ENCODE results near the gene RAB1A.

The RAB1A gene

DNA sequence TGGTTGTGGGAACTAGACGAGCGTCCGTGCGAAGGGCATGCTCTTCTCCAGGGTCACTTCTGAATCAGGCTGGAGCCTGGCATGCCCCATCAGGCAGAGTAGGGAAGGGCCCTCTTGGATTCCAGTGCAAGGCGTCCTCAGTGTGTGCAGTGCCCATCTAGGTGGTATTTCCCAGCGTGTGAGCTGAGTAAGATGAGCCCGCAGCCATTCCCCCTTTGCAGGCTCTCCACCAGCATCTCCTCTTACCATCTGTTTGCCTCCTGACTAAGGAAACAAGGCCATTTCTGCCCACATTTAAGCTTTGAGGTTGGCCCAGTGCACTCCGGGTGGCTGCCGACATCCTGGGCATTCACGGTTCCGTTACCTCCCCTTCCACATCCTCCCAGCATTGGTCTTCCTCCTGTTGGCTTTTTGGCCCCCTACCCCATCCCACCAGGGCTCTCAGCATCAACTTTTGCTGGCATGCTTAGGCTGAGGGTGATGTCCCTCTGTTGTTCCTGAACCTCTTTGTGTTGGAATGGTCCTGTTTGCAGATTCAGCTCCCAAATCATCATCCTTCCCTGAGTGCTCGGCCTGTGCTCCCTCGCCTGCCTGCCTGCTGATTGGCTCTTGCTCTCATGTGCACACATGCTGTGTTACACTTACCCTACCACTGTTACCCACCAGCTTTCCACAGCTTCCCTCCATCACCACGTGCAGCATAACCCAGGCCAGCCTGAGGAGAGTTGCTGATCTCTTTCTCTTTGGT lies 61.9 kb downstream of the RAB1A start:
- peak overlapping the region in 10 of 21 experiments; percentile 11 to 74 (median 55) for H3K27ac ChIP-seq
- H3K4me3 ChIP-seq = no peak overlapping the region

DNA sequence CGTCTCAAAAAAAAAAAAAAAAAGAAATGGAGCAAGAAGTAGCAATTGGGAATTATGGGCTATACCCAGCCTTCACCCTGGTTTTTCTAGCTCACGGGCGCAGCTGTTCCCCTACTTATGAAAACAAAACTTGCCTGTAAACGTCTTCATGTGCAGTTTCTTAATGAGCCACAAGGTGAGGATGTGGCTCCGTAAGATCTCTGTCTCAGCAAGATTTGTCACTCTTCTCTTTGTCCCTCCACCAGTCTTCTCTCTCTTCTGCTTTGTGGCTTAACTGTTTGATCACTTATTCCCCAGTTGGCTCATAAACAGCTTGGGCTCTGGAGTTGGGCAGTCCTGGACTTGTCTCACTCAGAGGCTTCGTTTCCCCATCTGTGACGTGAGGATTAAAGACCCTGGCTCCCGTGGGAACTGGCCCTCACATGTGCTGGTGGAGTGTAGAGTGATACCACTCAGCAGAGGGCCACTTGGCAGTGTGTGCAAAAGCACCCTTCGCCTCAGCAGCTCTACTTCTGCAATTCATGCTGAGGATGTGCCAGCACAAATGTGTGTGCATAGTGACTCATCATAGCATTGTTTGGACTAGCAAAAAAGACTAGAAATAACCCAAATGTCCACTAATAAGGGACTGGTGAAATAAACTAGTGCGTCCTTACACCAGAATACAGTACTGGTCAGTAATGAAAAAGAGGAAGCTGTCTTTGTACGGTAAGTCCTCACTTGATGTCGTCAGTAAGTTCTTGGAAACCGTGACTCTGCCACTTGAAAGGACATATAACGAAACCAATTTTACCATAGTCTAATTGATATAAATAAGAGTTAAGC lies 65.0 kb downstream of the RAB1A start:
- peak overlapping the region in 19 of 21 experiments; percentile 8 to 77 (median 62) for H3K27ac ChIP-seq
- H3K4me3 ChIP-seq = no peak overlapping the region

DNA sequence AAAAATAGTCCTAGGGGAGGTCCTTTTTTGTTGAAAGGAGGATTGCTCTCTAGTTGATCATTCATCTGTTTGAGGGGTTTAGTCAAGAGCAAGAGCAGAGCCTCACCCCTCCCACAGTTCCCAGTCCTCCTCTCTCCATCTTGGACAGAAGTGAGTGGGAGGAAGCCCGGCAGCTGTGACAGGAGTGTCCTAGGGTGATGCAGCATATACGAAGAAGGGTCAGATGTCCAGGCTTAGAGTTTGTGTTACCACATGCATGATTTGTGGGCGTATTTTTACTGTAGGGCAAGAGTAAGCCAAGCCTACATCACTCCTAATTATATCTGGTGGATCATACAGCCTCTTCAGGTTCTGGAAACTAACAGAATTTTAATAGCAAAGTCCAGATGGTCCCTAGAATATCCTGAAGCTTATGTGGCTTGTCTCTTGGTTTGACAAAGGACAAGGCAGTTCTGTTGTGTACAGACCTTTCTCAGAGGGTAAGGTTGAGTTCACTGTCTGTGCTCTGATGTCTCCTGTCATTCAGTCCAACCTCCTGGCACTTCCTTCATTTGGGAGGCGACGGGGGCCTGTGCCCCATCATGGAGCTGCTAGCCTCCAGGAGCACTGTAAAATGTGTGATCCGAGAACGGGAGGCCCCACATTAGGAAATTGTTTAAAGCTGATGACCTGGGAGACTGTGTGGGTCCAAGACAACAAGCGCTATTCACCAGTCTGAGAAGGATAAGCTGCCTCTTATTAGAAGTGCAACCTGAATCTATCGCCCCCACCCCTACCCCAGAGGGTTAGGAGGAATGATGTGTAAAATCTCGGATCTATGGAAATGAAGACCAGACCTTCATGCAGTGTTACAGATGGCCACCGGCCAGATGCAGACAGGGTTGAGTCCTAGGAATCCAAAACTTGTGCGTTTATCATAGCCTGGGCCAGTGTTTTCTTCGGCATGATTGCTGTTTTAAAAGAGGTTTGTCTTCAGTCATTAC lies 66.8 kb downstream of the RAB1A start:
- Histone ChIP-seq H3K4me3 (no peak overlapping the region), H3K27ac (peak overlapping the region in 6 of 21 experiments; percentile 28 to 72 (median 42))

DNA sequence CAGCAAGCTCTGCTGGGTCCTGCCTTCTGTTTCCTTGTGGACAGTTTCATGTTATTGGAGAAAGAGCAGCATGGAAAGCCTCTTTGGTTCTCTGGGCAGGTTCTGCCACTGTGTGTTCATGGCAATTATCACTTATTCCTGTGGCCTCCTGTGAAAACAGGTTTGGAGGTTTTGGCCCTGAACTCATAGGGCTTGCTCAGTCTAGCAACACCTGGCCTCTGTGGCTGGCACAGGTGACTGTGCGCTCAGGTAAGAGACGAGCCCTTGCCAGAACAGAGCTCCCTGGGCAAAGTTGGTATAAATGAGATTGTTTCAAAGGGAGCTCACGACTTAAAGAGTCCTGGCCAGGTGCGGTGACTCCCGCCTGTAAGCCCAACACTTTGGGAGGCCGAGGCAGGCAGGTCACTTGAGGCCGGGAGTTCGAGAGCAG lies 68.0 kb downstream of the RAB1A start:
- Histone ChIP-seq H3K4me3 (no peak overlapping the region), H3K27ac (peak overlapping the region in 15 of 21 experiments; percentile 22 to 78 (median 57))

DNA sequence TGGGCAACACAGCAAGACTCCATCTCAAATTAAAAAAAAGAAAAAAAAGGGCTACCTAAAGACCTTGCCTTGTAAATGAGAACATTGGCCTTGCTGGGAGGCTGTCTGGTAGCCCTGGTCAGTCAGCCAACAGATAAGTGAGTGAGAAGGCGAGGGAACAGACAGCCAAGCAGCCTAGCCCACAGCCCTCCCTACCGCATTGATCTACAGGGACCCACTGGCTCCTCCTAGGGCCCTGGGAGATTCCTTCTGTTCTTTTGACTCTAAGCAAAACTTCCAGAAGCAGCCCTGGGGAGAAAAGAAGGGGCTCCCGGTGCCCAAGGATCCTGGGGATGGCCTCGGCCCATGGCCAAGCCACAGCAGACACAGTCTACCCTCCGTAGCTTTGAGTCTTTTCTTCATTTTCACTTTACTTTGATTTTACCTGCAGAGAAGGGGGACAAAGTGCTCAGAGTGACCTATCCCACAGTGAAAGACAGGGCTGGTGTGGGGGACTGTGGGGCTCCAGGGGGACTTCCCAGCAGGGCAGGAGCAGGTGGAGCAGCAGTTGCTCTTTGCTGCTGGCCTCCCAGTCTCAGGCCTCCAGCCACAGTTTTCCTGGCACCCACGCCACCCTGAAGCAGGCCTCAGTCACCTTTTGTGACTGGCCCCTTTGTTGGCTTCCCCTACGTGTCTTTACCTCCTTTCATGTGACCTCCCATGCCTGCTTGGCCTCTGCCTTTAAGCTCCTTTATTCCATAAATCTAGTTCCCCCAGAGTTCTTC lies 68.6 kb downstream of the RAB1A start:
- H3K27ac ChIP-seq = peak overlapping the region in 15 of 21 experiments; percentile 22 to 78 (median 57)

GRCh38 chr2:65059071-65059470 lies 70.8 kb downstream of the RAB1A start:
- Histone ChIP-seq H3K4me3 (no peak overlapping the region), H3K27ac (peak overlapping the region in 10 of 21 experiments; percentile 19 to 92 (median 44))

More for the DNA sequence above, 68.6 kb downstream of the RAB1A start:
- no peak overlapping the region for H3K4me3 ChIP-seq

DNA sequence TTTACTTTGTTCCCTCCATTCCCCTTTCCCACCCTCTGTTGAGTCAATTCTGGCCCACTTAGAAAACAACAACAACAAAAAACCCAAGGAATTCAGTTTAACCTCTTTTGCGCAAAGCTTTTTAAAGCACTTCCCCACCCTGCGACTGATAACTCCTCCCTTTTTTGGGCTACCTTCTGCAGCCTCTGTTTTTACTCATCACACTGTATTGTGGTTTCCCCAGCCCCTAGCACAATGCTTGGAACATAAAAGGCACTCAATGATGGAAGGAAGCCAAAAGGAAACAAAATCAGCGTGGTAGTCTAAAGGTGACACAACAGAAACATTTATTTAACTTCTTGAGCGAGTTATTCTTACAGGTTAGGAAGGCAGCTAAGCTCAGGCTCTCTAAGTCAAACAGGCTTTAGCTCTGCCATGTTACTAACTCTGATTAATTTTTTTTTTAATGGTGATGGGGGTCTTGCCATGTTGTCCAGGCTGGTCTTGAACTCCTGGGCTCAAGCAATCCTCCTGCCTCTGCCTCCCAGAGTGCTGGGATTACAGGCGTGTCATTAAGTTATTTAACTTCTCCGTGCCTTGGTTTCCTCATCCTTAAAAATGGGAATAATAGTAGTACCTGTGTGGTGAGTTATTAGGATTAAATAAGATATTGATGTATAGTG lies 72.4 kb downstream of the RAB1A start:
- peak overlapping the region; percentile 63 to 96 (median 93) for H3K4me3 ChIP-seq
- H3K27ac ChIP-seq = peak overlapping the region in 17 of 21 experiments; percentile 76 to 94 (median 89)

GRCh38 chr2:65057054-65057375 lies 72.9 kb downstream of the RAB1A start:
- Histone ChIP-seq H3K4me3 (peak overlapping the region; percentile 63 to 96 (median 93)), H3K27ac (peak overlapping the region; percentile 76 to 94 (median 89))

GRCh38 chr2:65056215-65057053 lies 73.5 kb downstream of the RAB1A start, which contains the start of gene CEP68:
TSS of gene CEP68 (plus strand) at chr2:65056416. CDS start at chr2:65069445, 13,029 bp downstream.
- H3K27ac ChIP-seq = peak within 1 kb of the TSS; percentile 76 to 94 (median 89)
- H3K4me3 ChIP-seq = peak within 1 kb of the TSS; percentile 63 to 96 (median 93)

DNA sequence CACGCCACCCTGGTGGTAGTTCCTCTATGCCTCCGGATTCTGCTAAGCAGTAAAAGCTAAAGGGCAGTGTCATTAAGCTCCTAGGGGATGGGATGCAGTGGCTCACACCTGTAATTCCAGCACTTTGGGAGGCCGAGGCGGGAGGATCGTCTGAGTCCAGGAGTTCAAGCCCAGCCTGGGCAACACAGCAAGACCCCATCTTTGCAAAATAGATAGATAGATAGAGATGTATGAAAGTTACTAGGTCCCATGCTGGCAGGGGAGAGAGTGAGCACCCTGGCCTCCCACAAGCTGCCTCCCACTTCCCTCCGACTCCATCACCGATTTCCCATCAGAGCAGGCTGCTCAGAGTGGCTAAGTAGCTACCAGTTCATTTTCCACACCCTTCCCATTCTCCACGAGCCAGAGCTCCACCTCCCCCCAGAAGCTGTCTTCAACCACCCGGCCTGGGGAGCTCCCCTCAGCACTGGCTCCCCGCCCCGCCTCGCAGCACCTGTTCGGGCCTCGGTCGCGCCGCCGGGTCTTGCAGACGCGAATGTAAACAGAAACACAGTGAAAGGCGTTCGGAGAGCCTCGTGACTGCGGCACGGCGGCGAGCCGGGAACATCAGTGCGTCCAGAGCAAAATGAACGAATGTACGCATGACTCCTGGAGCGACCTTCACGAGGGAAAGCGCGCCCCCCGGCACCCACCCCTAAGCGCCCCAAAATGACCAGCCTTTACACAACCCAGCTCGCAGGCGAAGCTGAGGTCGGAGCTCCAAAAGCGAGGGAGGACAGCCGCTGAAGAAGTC lies 74.3 kb downstream of the RAB1A start:
- H3K4me3 ChIP-seq = peak overlapping the region; percentile 63 to 96 (median 93)
- H3K27ac ChIP-seq = peak overlapping the region in 18 of 21 experiments; percentile 48 to 93 (median 82)

- Histone ChIP-seq H3K4me3 (peak overlapping the region in 2 of 7 experiments; percentile 93 to 95), H3K27ac (peak overlapping the region in 2 of 21 experiments; percentile 71 to 93)
These were observed 75.0 kb downstream of the RAB1A start for GRCh38 chr2:65054749-65055421.

DNA sequence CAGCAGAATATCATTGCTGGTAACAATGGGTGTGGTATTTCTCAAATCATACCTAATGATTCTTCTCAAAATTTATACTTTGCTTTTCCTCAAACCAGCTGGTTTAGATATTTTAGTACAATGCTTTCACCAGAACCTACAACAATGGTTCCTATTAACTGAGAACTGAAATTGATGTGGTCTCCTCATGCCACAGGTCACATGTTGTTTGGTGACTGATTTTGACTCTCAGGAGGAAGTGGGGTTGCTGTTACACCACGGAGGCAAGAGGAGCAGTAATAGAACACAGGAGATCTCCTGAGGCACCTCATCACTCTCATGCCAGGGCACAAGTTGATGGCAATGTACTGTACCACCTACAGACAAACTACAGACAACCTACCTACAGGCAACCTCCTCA lies 76.7 kb downstream of the RAB1A start:
- H3K4me3 ChIP-seq = no peak overlapping the region
- peak overlapping the region in 6 of 21 experiments; percentile 4 to 72 (median 47) for H3K27ac ChIP-seq

- H3K27ac ChIP-seq = no peak overlapping the region
- no peak overlapping the region for H3K4me3 ChIP-seq
These were observed 79.0 kb downstream of the RAB1A start for GRCh38 chr2:65050931-65051330.

- Histone ChIP-seq H3K27ac (no peak overlapping the region), H3K4me3 (no peak overlapping the region)
These were observed 80.8 kb downstream of the RAB1A start for GRCh38 chr2:65049010-65049639.

DNA sequence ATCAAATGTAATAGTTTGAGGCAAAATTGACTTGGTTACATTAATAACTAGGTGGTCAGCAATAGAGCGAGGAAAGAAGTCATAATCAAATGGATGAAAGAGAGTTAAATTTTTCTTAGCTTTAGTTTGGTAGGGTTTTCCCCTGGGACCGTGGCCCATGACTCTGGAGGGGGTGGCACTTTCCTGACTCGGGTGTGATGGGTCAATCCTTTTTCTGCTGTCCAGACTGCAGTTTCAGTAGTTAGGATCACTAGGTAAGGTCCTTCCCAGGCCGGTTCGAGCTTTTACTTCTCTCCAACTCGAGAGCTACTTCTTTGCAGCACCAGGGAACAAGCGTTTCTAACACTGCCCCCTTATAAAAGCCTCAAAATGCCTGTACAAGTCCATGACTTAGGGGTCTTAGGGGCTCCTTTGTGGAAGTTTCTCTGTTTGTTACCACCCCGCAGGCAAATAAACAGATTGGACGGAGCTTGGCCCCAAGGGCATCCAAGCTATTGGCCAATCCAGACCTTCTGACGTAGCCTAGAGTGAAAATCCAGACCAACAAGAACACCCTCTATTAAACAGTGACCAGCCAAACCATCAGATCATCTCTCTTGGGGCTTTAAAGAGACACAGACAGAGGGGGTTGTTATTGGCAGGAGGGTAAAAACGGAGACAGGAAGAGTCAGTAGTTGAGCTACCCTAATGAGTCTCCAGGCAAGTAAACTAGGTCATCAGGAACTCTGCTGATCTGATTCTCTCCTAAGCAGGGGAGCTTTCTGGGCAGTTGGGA lies 83.1 kb downstream of the RAB1A start:
- Histone ChIP-seq H3K27ac (no peak overlapping the region), H3K4me3 (no peak overlapping the region)

Measured in skin epidermis (tissue), 12 donors.